HG02642 (cell line): ENCODE measurements around the gene PTGS2.
"Not testable (repeated sequence)": the region's sequence is repeated elsewhere in the genome, so short reads cannot be mapped to it uniquely, and the experiment has no call there.

Experiments used
- ATAC-seq: cut with Tn5 transposase; IDR thresholded peaks from one replicate; pipeline ENCODE4 v1.9.1; 2021; ENCODE audit warnings: mild to moderate bottlenecking; ENCODE audit not compliant: unreplicated experiment, poor library complexity

Gene PTGS2

GRCh38 chr1:186671136-186671825 is 8.9 kb downstream of the PTGS2 start:
- ATAC-seq, result no peak

GRCh38 chr1:186670297-186671135 is 9.7 kb downstream of the PTGS2 start:
- ATAC-seq, result no peak

GRCh38 chr1:186669784-186670183 is 10.4 kb downstream of the PTGS2 start:
- ATAC-seq, result not testable (repeated sequence)

- ATAC-seq, result not testable (repeated sequence)
Measured at GRCh38 chr1:186664217-186664616, 16.0 kb downstream of the PTGS2 start.

GRCh38 chr1:186662752-186663151 is 17.5 kb downstream of the PTGS2 start:
- no peak for ATAC-seq

GRCh38 chr1:186659890-186660341 is 20.3 kb downstream of the PTGS2 start:
- no peak for ATAC-seq

GRCh38 chr1:186658999-186659398 is 21.2 kb downstream of the PTGS2 start:
- ATAC-seq, result no peak

- no peak for ATAC-seq
Measured at GRCh38 chr1:186657481-186657880, 22.7 kb downstream of the PTGS2 start.

- ATAC-seq, result no peak
Measured at GRCh38 chr1:186655876-186656275, 24.3 kb downstream of the PTGS2 start.

- ATAC-seq, result no peak
Measured at GRCh38 chr1:186654741-186655140, 25.5 kb downstream of the PTGS2 start.

GRCh38 chr1:186653312-186653711 is 26.9 kb downstream of the PTGS2 start:
- no peak for ATAC-seq

- ATAC-seq, result no peak
Measured at GRCh38 chr1:186648613-186649012, 31.6 kb downstream of the PTGS2 start.

- not testable (repeated sequence) for ATAC-seq
Measured at GRCh38 chr1:186647985-186648384, 32.2 kb downstream of the PTGS2 start.

GRCh38 chr1:186643614-186644013 is 36.6 kb downstream of the PTGS2 start:
- ATAC-seq, result no peak

- ATAC-seq, result not testable (repeated sequence)
Measured at GRCh38 chr1:186637567-186637966, 42.7 kb downstream of the PTGS2 start.

GRCh38 chr1:186636786-186637185 is 43.4 kb downstream of the PTGS2 start:
- no peak for ATAC-seq

- ATAC-seq, result no peak
Measured at GRCh38 chr1:186634511-186634910, 45.7 kb downstream of the PTGS2 start.

- ATAC-seq, result no peak
Measured at GRCh38 chr1:186633116-186633515, 47.1 kb downstream of the PTGS2 start.

GRCh38 chr1:186629341-186629740 is 50.9 kb downstream of the PTGS2 start:
- no peak for ATAC-seq

GRCh38 chr1:186628910-186629309 is 51.3 kb downstream of the PTGS2 start:
- no peak for ATAC-seq

GRCh38 chr1:186627019-186627418 is 53.2 kb downstream of the PTGS2 start:
- ATAC-seq, result no peak
